Measurements from ENCODE around the gene RIN3.

DNA sequence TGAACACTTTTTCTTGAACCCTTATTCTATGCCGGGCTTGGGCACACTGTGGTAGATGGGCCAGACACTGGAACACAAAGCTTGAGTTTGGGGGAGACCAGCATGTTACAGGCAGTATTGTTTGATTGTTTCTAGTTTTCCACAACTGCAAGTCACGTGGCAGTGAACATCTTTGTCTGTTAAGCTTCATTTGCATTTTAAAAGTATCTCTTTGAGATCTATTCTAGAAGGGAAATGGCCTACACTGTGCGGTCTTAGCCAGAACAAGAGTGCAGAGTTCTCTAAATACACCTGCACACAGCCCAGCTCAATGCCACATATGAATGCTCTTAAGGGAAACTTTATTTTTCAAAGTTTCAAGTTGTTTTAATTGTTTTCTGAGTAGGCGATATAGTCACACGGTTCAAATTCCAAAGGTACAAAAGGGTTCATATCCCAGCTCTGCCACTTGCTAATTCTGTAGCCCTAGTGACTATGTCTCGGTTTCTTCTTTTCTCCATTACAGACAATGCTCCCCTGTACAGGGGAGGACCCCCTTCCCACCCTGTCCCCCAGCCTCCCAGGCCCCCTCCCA is 24.9 kb downstream of the RIN3 start:
- TF ChIP-seq, protein P1, sequence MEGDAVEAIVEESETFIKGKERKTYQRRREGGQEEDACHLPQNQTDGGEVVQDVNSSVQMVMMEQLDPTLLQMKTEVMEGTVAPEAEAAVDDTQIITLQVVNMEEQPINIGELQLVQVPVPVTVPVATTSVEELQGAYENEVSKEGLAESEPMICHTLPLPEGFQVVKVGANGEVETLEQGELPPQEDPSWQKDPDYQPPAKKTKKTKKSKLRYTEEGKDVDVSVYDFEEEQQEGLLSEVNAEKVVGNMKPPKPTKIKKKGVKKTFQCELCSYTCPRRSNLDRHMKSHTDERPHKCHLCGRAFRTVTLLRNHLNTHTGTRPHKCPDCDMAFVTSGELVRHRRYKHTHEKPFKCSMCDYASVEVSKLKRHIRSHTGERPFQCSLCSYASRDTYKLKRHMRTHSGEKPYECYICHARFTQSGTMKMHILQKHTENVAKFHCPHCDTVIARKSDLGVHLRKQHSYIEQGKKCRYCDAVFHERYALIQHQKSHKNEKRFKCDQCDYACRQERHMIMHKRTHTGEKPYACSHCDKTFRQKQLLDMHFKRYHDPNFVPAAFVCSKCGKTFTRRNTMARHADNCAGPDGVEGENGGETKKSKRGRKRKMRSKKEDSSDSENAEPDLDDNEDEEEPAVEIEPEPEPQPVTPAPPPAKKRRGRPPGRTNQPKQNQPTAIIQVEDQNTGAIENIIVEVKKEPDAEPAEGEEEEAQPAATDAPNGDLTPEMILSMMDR (IDR thresholded peaks at IDR 0.05) = no peak
- TF ChIP-seq POLR2AphosphoS5 (IDR thresholded peaks at IDR 0.05) = no peak

All from suprapubic skin (tissue), 3 donors.